ENCODE results near the gene LRRC43. TPM values are rescaled to one million over a fixed set of nuclear protein-coding genes. Genes with fewer than 3 reads are reported as not detected.

LRRC43 gene
- total and polyA plus RNA-seq, 10 of the 15 experiments (the other 5 are each of a cell fraction or from before 2014, with no cell fraction given) = 0.23 TPM; not detected in 9

DNA sequence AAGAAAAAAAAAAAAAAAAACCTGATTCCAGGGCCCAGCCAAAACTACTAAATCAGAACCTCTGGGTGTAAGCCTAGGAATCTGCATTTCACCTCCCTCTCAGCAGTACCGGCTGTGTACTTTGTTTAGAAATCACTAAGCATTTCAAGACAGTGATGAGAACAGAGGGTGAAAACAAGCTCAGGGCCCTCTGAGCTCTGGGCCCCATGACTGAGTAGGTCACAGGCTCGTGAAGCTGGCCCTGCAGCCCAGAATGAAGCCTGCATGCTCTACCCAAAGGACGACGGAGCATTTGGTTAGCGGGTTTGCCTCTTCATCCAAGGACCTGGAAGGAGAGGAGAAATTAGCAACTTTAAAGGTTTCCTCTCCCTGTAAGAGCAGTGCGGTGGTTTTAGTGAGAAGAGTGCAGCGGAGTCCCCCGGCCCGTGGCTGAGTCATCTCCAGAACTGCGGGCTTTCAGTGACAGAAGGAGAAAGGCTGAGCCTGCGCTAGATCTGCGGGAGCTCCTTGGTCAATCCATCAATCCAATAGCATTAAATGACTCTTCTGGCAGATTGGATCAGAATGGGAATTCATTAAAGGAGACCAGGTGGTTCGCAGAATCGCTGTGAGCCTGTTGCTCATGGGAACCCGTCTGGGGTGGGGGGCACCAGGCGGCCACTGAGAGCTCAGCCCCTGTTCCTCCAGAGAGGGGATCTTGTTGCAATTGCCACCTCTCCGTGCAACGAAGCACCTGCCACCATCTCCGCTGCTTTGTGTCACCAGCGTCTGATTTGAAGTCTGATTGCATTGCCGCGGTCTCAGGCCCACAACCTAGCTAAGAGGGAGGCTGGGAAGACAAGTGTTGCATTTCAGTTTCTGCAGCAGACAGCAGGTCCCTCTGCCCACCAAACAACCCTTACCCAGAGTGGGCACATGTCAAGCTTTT lies 16.2 kb upstream of the LRRC43 start (continued):
- TF ChIP-seq, protein P1, sequence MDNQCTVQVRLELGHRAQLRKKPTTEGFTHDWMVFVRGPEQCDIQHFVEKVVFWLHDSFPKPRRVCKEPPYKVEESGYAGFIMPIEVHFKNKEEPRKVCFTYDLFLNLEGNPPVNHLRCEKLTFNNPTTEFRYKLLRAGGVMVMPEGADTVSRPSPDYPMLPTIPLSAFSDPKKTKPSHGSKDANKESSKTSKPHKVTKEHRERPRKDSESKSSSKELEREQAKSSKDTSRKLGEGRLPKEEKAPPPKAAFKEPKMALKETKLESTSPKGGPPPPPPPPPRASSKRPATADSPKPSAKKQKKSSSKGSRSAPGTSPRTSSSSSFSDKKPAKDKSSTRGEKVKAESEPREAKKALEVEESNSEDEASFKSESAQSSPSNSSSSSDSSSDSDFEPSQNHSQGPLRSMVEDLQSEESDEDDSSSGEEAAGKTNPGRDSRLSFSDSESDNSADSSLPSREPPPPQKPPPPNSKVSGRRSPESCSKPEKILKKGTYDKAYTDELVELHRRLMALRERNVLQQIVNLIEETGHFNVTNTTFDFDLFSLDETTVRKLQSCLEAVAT (IDR thresholded peaks at IDR 0.05) = no peak
- no peak for TF ChIP-seq GABPA (IDR thresholded peaks at IDR 0.05; ENCODE audit: low read depth)
- TF ChIP-seq SUZ12 (IDR thresholded peaks at IDR 0.05; ENCODE audit: unreplicated experiment) = no peak
- TF ChIP-seq RUNX3 (IDR thresholded peaks at IDR 0.05; ENCODE audit: low read length) = peak; percentile 82
- TF ChIP-seq, protein P2, sequence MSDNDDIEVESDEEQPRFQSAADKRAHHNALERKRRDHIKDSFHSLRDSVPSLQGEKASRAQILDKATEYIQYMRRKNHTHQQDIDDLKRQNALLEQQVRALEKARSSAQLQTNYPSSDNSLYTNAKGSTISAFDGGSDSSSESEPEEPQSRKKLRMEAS (IDR thresholded peaks at IDR 0.05; ENCODE audit: low read depth, low read length) = no peak
- TF ChIP-seq CEBPB (IDR thresholded peaks at IDR 0.05; ENCODE audit: borderline replicate concordance in 1 of 2, low read depth in 2 of 2, low read length in 2 of 2) = 0 out of 4 replicates have a peak, but pooled peaks of 1 of the 2 experiments have one; percentile 32
- TF ChIP-seq ZSCAN29 (IDR thresholded peaks at IDR 0.05) = no peak
- 0 out of 2 replicates have a peak, but pooled peaks have one; percentile 5 for TF ChIP-seq TCF3 (IDR thresholded peaks at IDR 0.05; ENCODE audit: borderline replicate concordance, insufficient read depth, low read depth, low read length)
- no peak for TF ChIP-seq PAX8 (IDR thresholded peaks at IDR 0.05)
- TF ChIP-seq CBX5 (IDR thresholded peaks at IDR 0.05; ENCODE audit: low read depth) = 0 out of 2 replicates have a peak, but pooled peaks have one; percentile 66
- peak; percentile 76 to 87; a peak in 3 of 4 replicates for TF ChIP-seq BHLHE40 (IDR thresholded peaks at IDR 0.05; ENCODE audit: borderline replicate concordance in 1 of 2, low read depth in 2 of 2, low read length in 1 of 2)
- peak; percentile 85 for TF ChIP-seq NFIC (IDR thresholded peaks at IDR 0.05; ENCODE audit: low read depth, low read length)
- no peak for TF ChIP-seq RB1 (IDR thresholded peaks at IDR 0.05; ENCODE audit: borderline replicate concordance)
- peak; percentile 43; the same call in 1 of the 2 replicates for TF ChIP-seq NBN (IDR thresholded peaks at IDR 0.05)
- no peak for TF ChIP-seq WRNIP1 (IDR thresholded peaks at IDR 0.05; ENCODE audit: borderline replicate concordance, low read depth, low read length)
- TF ChIP-seq, protein P3, sequence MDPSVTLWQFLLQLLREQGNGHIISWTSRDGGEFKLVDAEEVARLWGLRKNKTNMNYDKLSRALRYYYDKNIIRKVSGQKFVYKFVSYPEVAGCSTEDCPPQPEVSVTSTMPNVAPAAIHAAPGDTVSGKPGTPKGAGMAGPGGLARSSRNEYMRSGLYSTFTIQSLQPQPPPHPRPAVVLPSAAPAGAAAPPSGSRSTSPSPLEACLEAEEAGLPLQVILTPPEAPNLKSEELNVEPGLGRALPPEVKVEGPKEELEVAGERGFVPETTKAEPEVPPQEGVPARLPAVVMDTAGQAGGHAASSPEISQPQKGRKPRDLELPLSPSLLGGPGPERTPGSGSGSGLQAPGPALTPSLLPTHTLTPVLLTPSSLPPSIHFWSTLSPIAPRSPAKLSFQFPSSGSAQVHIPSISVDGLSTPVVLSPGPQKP (IDR thresholded peaks at IDR 0.05; ENCODE audit: low read depth, low read length) = no peak
- no peak for TF ChIP-seq POLR2A (IDR thresholded peaks at IDR 0.05; ENCODE audit: low read depth, low read length)
- TF ChIP-seq RELA (IDR thresholded peaks at IDR 0.05; ENCODE audit: borderline replicate concordance, partially characterized antibody) = no peak
- TF ChIP-seq, protein P4, sequence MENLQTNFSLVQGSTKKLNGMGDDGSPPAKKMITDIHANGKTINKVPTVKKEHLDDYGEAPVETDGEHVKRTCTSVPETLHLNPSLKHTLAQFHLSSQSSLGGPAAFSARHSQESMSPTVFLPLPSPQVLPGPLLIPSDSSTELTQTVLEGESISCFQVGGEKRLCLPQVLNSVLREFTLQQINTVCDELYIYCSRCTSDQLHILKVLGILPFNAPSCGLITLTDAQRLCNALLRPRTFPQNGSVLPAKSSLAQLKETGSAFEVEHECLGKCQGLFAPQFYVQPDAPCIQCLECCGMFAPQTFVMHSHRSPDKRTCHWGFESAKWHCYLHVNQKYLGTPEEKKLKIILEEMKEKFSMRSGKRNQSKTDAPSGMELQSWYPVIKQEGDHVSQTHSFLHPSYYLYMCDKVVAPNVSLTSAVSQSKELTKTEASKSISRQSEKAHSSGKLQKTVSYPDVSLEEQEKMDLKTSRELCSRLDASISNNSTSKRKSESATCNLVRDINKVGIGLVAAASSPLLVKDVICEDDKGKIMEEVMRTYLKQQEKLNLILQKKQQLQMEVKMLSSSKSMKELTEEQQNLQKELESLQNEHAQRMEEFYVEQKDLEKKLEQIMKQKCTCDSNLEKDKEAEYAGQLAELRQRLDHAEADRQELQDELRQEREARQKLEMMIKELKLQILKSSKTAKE (IDR thresholded peaks at IDR 0.05; ENCODE audit: low read depth, poor library complexity, severe bottlenecking) = peak; percentile 76
- TF ChIP-seq TCF7 (IDR thresholded peaks at IDR 0.05; ENCODE audit: borderline replicate concordance) = peak; percentile 22; the same call in 1 of the 2 replicates
- peak; percentile 31 for TF ChIP-seq MEF2B (IDR thresholded peaks at IDR 0.05; ENCODE audit: partially characterized antibody, poor library complexity, severe bottlenecking)
- no peak for TF ChIP-seq CREB1 (IDR thresholded peaks at IDR 0.05; ENCODE audit: low read depth)
- TF ChIP-seq SP1 (IDR thresholded peaks at IDR 0.05; ENCODE audit: low read depth, low read length) = no peak
- TF ChIP-seq ESRRA (IDR thresholded peaks at IDR 0.05; ENCODE audit: low read length) = no peak

Measured in GM12878 (cell line).